NK-92 (cell line): ENCODE results near the gene ASB6.
"Not testable (repeated sequence)": the region's sequence is repeated elsewhere in the genome, so short reads cannot be mapped to it uniquely, and the experiment has no call there.

ENCODE experiments used
- DNase-seq: peaks from one replicate; lab custom pipeline; 2025; ENCODE audit not compliant: unreplicated experiment; lab: John Stamatoyannopoulos, UW

Gene ASB6

GRCh38 chr9:129609486-129610212, 32.3 kb downstream of the ASB6 start:
- DNase-seq, result no peak

- no peak for DNase-seq
Measured at GRCh38 chr9:129608561-129609481, 33.1 kb downstream of the ASB6 start.

- no peak for DNase-seq
Measured at GRCh38 chr9:129607027-129607387, 34.9 kb downstream of the ASB6 start.

- no peak for DNase-seq
Measured at GRCh38 chr9:129606161-129607026, 35.6 kb downstream of the ASB6 start.

- DNase-seq, result no peak
Measured at GRCh38 chr9:129604766-129605163, 37.2 kb downstream of the ASB6 start.

- DNase-seq, result no peak
Measured at GRCh38 chr9:129604056-129604765, 37.7 kb downstream of the ASB6 start.

- no peak for DNase-seq
Measured at GRCh38 chr9:129602598-129603415, 39.1 kb downstream of the ASB6 start.

- DNase-seq, result no peak
Measured at GRCh38 chr9:129601082-129601674, 40.8 kb downstream of the ASB6 start.

- no peak for DNase-seq
Measured at GRCh38 chr9:129598089-129598596, 43.8 kb downstream of the ASB6 start.

- DNase-seq, result no peak
Measured at GRCh38 chr9:129597355-129598088, 44.4 kb downstream of the ASB6 start.

GRCh38 chr9:129596541-129597331, 45.2 kb downstream of the ASB6 start:
- DNase-seq, result no peak

GRCh38 chr9:129595903-129596540, 45.9 kb downstream of the ASB6 start:
- DNase-seq, result no peak

- no peak for DNase-seq
Measured at GRCh38 chr9:129595311-129595741, 46.6 kb downstream of the ASB6 start.

GRCh38 chr9:129594632-129595031, 47.3 kb downstream of the ASB6 start:
- DNase-seq, result no peak

- not testable (repeated sequence) for DNase-seq
Measured at GRCh38 chr9:129592790-129593189, 49.2 kb downstream of the ASB6 start.

GRCh38 chr9:129591916-129592315, 50.0 kb downstream of the ASB6 start:
- DNase-seq, result no peak

- no peak for DNase-seq
Measured at GRCh38 chr9:129590466-129590865, 51.5 kb downstream of the ASB6 start.
